ENCODE measurements around the gene HEPHL1.

Gene HEPHL1

DNA sequence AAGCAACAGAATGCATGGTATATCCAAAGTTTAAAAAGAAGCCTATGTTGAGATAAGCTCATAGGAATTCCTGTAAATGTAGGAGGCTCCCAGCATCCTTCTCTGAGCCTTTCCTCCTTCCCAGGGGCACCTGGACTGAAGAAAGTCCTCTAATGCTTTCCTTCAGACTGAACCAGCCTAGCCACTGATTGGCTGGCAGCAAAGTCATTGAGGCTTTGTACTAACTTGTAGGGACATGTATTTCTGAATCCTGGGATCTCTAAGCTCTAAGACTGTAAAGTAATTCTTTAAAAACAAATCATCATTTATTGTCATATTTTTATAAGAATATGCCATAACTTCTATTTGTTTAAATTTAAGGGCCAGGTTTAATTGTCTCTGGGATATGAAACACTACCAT lies 83.6 kb downstream of the HEPHL1 start:
- Histone ChIP-seq H3K4me1 (ENCODE audit: low read length) (no peaks in the 10 kb centered on the region), H3K27ac (ENCODE audit: low read length) (no peak overlapping the region), H4K20me1 (ENCODE audit: insufficient read depth, low read length) (no peaks in the 10 kb centered on the region), H3K27me3 (replicated peaks; ENCODE audit: insufficient read depth, low read length) (no peaks in the 10 kb centered on the region), H2AFZ (ENCODE audit: low read length) (no peak overlapping the region), H3K36me3 (replicated peaks; ENCODE audit: insufficient read depth, low read length) (no peaks in the 10 kb centered on the region), H3F3A (ENCODE audit: insufficient read depth, low read length) (no peaks in the 10 kb centered on the region), H3K4me3 (ENCODE audit: low read length) (no peak overlapping the region), H3K9me3 (replicated peaks; ENCODE audit: insufficient read depth, low read length) (no peaks in the 10 kb centered on the region), H3K4me2 (ENCODE audit: low read depth, low read length) (no peak overlapping the region), H3K9ac (ENCODE audit: low read length) (no peak overlapping the region), H3K79me2 (ENCODE audit: low read length) (no peaks in the 10 kb centered on the region), H3K9me2 (replicated peaks; ENCODE audit: insufficient read depth, low read length) (no peaks in the 10 kb centered on the region)
- TF ChIP-seq, protein P1, sequence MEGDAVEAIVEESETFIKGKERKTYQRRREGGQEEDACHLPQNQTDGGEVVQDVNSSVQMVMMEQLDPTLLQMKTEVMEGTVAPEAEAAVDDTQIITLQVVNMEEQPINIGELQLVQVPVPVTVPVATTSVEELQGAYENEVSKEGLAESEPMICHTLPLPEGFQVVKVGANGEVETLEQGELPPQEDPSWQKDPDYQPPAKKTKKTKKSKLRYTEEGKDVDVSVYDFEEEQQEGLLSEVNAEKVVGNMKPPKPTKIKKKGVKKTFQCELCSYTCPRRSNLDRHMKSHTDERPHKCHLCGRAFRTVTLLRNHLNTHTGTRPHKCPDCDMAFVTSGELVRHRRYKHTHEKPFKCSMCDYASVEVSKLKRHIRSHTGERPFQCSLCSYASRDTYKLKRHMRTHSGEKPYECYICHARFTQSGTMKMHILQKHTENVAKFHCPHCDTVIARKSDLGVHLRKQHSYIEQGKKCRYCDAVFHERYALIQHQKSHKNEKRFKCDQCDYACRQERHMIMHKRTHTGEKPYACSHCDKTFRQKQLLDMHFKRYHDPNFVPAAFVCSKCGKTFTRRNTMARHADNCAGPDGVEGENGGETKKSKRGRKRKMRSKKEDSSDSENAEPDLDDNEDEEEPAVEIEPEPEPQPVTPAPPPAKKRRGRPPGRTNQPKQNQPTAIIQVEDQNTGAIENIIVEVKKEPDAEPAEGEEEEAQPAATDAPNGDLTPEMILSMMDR (IDR thresholded peaks at IDR 0.05; ENCODE audit: low read length), result no peak
- DNase-seq, result no peak

DNA sequence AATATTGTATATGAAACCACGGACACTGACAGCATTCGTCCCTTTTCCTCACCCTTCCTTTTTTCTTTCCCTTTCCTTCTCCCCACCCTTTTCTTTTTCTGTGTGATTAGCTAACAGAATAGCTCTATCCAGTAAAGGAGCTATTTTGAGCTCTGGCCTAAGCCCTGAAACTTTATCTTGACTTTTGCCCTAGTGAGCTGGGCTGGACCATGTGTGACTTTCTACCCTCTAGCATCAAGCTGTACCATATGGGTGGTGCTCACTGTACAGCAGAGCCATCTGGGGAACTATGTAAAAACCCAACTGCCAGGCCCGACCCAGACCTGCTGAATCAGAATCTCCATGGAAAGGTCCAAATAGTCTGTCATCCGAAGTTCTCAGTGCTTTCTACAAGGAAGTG lies 85.6 kb downstream of the HEPHL1 start:
- H3K4me3 ChIP-seq (ENCODE audit: low read length), result no peak overlapping the region
- no peak overlapping the region for H2AFZ ChIP-seq (ENCODE audit: low read length)
- H3F3A ChIP-seq (ENCODE audit: insufficient read depth, low read length), result no peaks in the 10 kb centered on the region
- H3K9ac ChIP-seq (ENCODE audit: low read length), result no peak overlapping the region
- no peak for DNase-seq
- H3K79me2 ChIP-seq (ENCODE audit: low read length), result no peaks in the 10 kb centered on the region
- no peaks in the 10 kb centered on the region for H4K20me1 ChIP-seq (ENCODE audit: insufficient read depth, low read length)
- no peaks in the 10 kb centered on the region for H3K27me3 ChIP-seq (replicated peaks; ENCODE audit: insufficient read depth, low read length)
- no peaks in the 10 kb centered on the region for H3K9me3 ChIP-seq (replicated peaks; ENCODE audit: insufficient read depth, low read length)
- H3K36me3 ChIP-seq (replicated peaks; ENCODE audit: insufficient read depth, low read length), result no peaks in the 10 kb centered on the region
- no peaks in the 10 kb centered on the region for H3K9me2 ChIP-seq (replicated peaks; ENCODE audit: insufficient read depth, low read length)
- no peak overlapping the region for H3K4me2 ChIP-seq (ENCODE audit: low read depth, low read length)
- H3K4me1 ChIP-seq (ENCODE audit: low read length), result no peaks in the 10 kb centered on the region
- TF ChIP-seq, protein P1 (IDR thresholded peaks at IDR 0.05; ENCODE audit: low read length), result no peak
- TF ChIP-seq EZH2phosphoT487 (IDR thresholded peaks at IDR 0.05; ENCODE audit: low read length) (no peak), EZH2 (optimal IDR thresholded peaks at IDR 0.05; ENCODE audit: low read depth, low read length) (no peak)
- H3K27ac ChIP-seq (ENCODE audit: low read length), result no peak overlapping the region

DNA sequence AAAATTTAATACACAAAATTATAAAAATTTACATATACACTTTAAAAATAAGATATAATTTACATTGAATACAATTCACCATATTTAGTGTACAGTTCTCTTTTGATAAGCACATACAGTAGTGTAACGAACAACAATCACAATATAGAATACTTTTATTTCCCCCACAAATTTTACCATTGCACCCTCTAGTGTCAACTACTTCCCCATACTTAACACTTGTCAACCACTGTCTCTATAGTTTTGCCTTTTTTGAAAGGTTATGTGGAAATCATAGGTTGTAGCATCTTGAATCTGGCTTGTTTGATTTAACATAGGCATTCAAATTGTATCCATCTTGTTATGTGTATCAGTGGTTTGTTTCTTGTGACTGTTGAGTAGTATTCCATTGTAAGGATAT lies 86.2 kb downstream of the HEPHL1 start:
- no peaks in the 10 kb centered on the region for H3K79me2 ChIP-seq (ENCODE audit: low read length)
- no peaks in the 10 kb centered on the region for H3K9me2 ChIP-seq (replicated peaks; ENCODE audit: insufficient read depth, low read length)
- no peak overlapping the region for H3K4me3 ChIP-seq (ENCODE audit: low read length)
- H3K4me1 ChIP-seq (ENCODE audit: low read length), result no peaks in the 10 kb centered on the region
- H2AFZ ChIP-seq (ENCODE audit: low read length), result no peak overlapping the region
- H3K36me3 ChIP-seq (replicated peaks; ENCODE audit: insufficient read depth, low read length), result no peaks in the 10 kb centered on the region
- no peak for DNase-seq
- H3F3A ChIP-seq (ENCODE audit: insufficient read depth, low read length), result no peaks in the 10 kb centered on the region
- no peaks in the 10 kb centered on the region for H4K20me1 ChIP-seq (ENCODE audit: insufficient read depth, low read length)
- no peak overlapping the region for H3K27ac ChIP-seq (ENCODE audit: low read length)
- no peak overlapping the region for H3K4me2 ChIP-seq (ENCODE audit: low read depth, low read length)
- no peak for TF ChIP-seq EZH2 (optimal IDR thresholded peaks at IDR 0.05; ENCODE audit: low read depth, low read length)
- TF ChIP-seq, protein P1 (IDR thresholded peaks at IDR 0.05; ENCODE audit: low read length), result no peak
- TF ChIP-seq EZH2phosphoT487 (IDR thresholded peaks at IDR 0.05; ENCODE audit: low read length), result no peak
- H3K9me3 ChIP-seq (replicated peaks; ENCODE audit: insufficient read depth, low read length), result no peaks in the 10 kb centered on the region
- H3K9ac ChIP-seq (ENCODE audit: low read length), result no peak overlapping the region
- H3K27me3 ChIP-seq (replicated peaks; ENCODE audit: insufficient read depth, low read length), result no peaks in the 10 kb centered on the region
